GM12878 (cell line): ENCODE results near the gene FATE1. TPM values are rescaled to one million over a fixed set of nuclear protein-coding genes. Genes with fewer than 3 reads are reported as not detected.

Experiments used
- ATAC-seq: fragments of 200-7000 bp; cut with Tn5 transposase; 3 replicates; pipeline ENCODE4 v1.9.1; 2020; ENCODE audit warnings: mild to moderate bottlenecking, moderate library complexity
- BruUV-seq: library from RNA; stranded (reverse); fragments of 400-500 nt; replicated peaks from 2 replicates; lab custom pipeline; 2021; lab: Mats Ljungman, UMichigan
- CTCF ChIA-PET: fragments of 300-600 bp; sonication (Branson Sonifier 250); formaldehyde crosslinking; extraction: SDS; loops from one replicate; lab custom pipeline; 2021; ENCODE audit warnings: inconsistent platforms; lab: Yijun Ruan, JAX
- POLR2A ChIA-PET: fragments of 350-600 bp; formaldehyde crosslinking; extraction: SDS; loops from one replicate; lab custom pipeline; 2021; ENCODE audit warnings: inconsistent platforms; lab: Charles Lee
- RAD21 ChIA-PET: fragments of 300-600 bp; sonication (Branson Sonifier 250); formaldehyde crosslinking; loops from one replicate; lab custom pipeline; 2023; ENCODE audit warnings: antibody characterized with exemption; ENCODE audit not compliant: unreplicated experiment; lab: Charles Lee
- SMC1A ChIA-PET: fragments of 300-600 bp; sonication (Branson Sonifier 250); formaldehyde crosslinking; loops from one replicate; lab custom pipeline; 2023; ENCODE audit not compliant: unreplicated experiment, uncharacterized antibody; lab: Charles Lee
- DNase-seq: peaks from one replicate; pipeline ENCODE4 v3.0.0-alpha.2; 2011; ENCODE audit warnings: low read depth, low spot score
- FAIRE-seq: peaks from 3 replicates; lab custom pipeline; 2011; peaks lifted over from hg19 to GRCh38; lab: Jason Lieb, UNC
- H2AFZ ChIP-seq: 2 replicates; pipeline ENCODE4 v1.6.0; 2011; ENCODE audit warnings: low read depth, low read length, control low read depth; ENCODE audit not compliant: control insufficient read depth
- H3K27ac ChIP-seq: 2 replicates; pipeline ENCODE4 v1.5.1; 2011; ENCODE audit warnings: control low read depth; ENCODE audit not compliant: control insufficient read depth, insufficient read depth
- H3K27me3 ChIP-seq, 2 experiments: replicated peaks in 1 of 2; 2 replicates each; pipeline versions ENCODE4 v1.6.0 to v1.6.1; 2011; ENCODE audit warnings: low read length in 1 of 2; ENCODE audit not compliant: control insufficient read depth in 2 of 2, insufficient read depth in 2 of 2
- H3K36me3 ChIP-seq, 2 experiments: 2 replicates each; pipeline ENCODE4 v1.5.1; 2011; ENCODE audit warnings: low read length in 1 of 2; ENCODE audit not compliant: control insufficient read depth in 2 of 2, insufficient read depth in 2 of 2
- H3K4me1 ChIP-seq: 2 replicates; pipeline ENCODE4 v1.6.1; 2011; ENCODE audit warnings: mild to moderate bottlenecking, low read length, moderate library complexity, mixed read lengths; ENCODE audit not compliant: control insufficient read depth, insufficient read depth
- H3K4me2 ChIP-seq: 2 replicates; pipeline ENCODE4 v1.6.0; 2011; ENCODE audit warnings: control low read depth; ENCODE audit not compliant: control insufficient read depth, insufficient read depth
- H3K4me3 ChIP-seq: fragments of 200-600 bp; sonication (generic); 2 replicates; pipeline ENCODE4 v1.5.1; 2016
- H3K79me2 ChIP-seq: 2 replicates; pipeline ENCODE4 v1.6.0; 2011; ENCODE audit warnings: low read length; ENCODE audit not compliant: control insufficient read depth, insufficient read depth
- H3K9ac ChIP-seq: 2 replicates; pipeline ENCODE4 v1.8.0; 2011; ENCODE audit warnings: low read length, control low read depth, mixed read lengths; ENCODE audit not compliant: control insufficient read depth, insufficient read depth
- H3K9me3 ChIP-seq: replicated peaks from 3 replicates; pipeline ENCODE4 v1.5.1; 2011; ENCODE audit warnings: mild to moderate bottlenecking, low read length; ENCODE audit not compliant: control insufficient read depth, insufficient read depth
- H4K20me1 ChIP-seq: 2 replicates; pipeline ENCODE4 v1.6.0; 2011; ENCODE audit not compliant: control insufficient read depth, insufficient read depth
- BACH1 ChIP-seq: fragments of 450-650 bp; IDR thresholded peaks from 2 replicates; pipeline ENCODE4 v1.6.1; 2017; ENCODE audit warnings: mild to moderate bottlenecking, borderline replicate concordance
- CHD2 ChIP-seq: IDR thresholded peaks from 2 replicates; pipeline ENCODE4 v1.6.1; 2011; ENCODE audit warnings: low read depth, low read length, improper control_type of control experiment, borderline replicate concordance
- EED ChIP-seq: sonication (generic); IDR thresholded peaks from 2 replicates; pipeline ENCODE4 v1.6.1; 2016; ENCODE audit warnings: antibody characterized with exemption, low read depth
- MAX ChIP-seq: IDR thresholded peaks from 2 replicates; pipeline ENCODE4 v1.6.1; 2012; ENCODE audit warnings: low read depth, low read length, improper control_type of control experiment
- MLLT1 ChIP-seq: fragments of 450-650 bp; IDR thresholded peaks from 2 replicates; pipeline ENCODE4 v1.6.1; 2016; ENCODE audit warnings: mild to moderate bottlenecking
- NKRF ChIP-seq: fragments of 450-650 bp; conservative IDR thresholded peaks from 2 replicates; pipeline ENCODE4 v1.6.1; 2017; ENCODE audit warnings: mild to moderate bottlenecking, moderate library complexity
- PBX3 ChIP-seq: IDR thresholded peaks from 2 replicates; pipeline ENCODE4 v1.6.1; 2011; ENCODE audit warnings: mild to moderate bottlenecking, low read depth, low read length, moderate library complexity; ENCODE audit not compliant: insufficient replicate concordance
- RAD21 ChIP-seq: IDR thresholded peaks from 2 replicates; pipeline ENCODE4 v1.6.1; 2011; ENCODE audit warnings: mild to moderate bottlenecking, low read depth, low read length, moderate library complexity; ENCODE audit not compliant: insufficient read depth
- USF2 ChIP-seq: IDR thresholded peaks from 2 replicates; pipeline ENCODE4 v1.6.1; 2011; ENCODE audit warnings: low read depth, low read length, improper control_type of control experiment, borderline replicate concordance
- ZNF217 ChIP-seq: fragments of 450-650 bp; IDR thresholded peaks from 2 replicates; pipeline ENCODE4 v1.6.1; 2017; ENCODE audit warnings: antibody characterized with exemption, mild to moderate bottlenecking
- WGBS: methylation state at CpG from one replicate; pipeline ENCODE4 v1.1.6; 2016; ENCODE audit warnings: low lambda C conversion rate; ENCODE audit not compliant: insufficient replicate concordance, insufficient coverage; ENCODE audit errors: missing lambda C conversion rate; 5-methylcytosine and 5-hydroxymethylcytosine counted together
- in situ Hi-C: fragments of 300-500 bp; cut with MboI; formaldehyde crosslinking; loops from 9 replicates; pipeline ENCODE4 v1.14.3; 2018; ENCODE audit warnings: mixed read lengths
- intact Hi-C: fragments of 100-400 bp; cut with micrococcal nuclease; formaldehyde crosslinking; loops from one replicate; pipeline ENCODE4 v1.14.2; 2022; ENCODE audit not compliant: unreplicated experiment
- polyA plus RNA-seq, 11 experiments: library from polyadenylated mRNA; depleted of rRNA in 4 of 11; unstranded in 6 of 11; stranded (reverse) in 5 of 11; fragments of >200 nt; fragmentation: Nextera tagmentation in 4 of 11; fragmentation: Illumina TruSeq in 1 of 11; extraction: Ambion mirVana in 4 of 11; extraction: Trizol in 1 of 11; gene quantifications; 1 replicate in 1 of 11; 2 replicates in 10 of 11; pipeline versions ENCODE4 v1.2.1 to v1.2.3, GENCODE V29; 2011 to 2016; ENCODE audit warnings: inconsistent platforms in 2 of 11, missing spikeins in 2 of 11, low read depth in 1 of 11
- total RNA-seq, 4 experiments: library from RNA; depleted of rRNA in 3 of 4; stranded (reverse); fragments of >200 nt in 3 of 4; fragmentation: Illumina TruSeq in 1 of 4; extraction: Trizol in 1 of 4; gene quantifications; 2 replicates each; pipeline versions ENCODE4 v1.2.1 to v1.2.3, GENCODE V29; 2013 to 2021

FATE1 gene
- total and polyA plus RNA-seq, 10 of the 15 experiments (the other 5 are each of a cell fraction or from before 2014, with no cell fraction given): 0.26 to 0.28 TPM; not detected in 8

GRCh38 chrX:151692825-151693224 is 23.0 kb upstream of the FATE1 start:
- Histone ChIP-seq H4K20me1 (no peaks in the 10 kb centered on the region), H3K9me3 (no peaks in the 10 kb centered on the region), H3K4me1 (no peaks in the 10 kb centered on the region), H3K36me3 (no peaks in the 10 kb centered on the region), H3K79me2 (no peaks in the 10 kb centered on the region), H3K4me2 (no peak overlapping the region)
- in situ Hi-C loops: loop anchor here (25.0 kb wide), 1 partner anchor 931 kb away; no protein-coding TSS in a partner anchor
- FAIRE-seq (no peak), ATAC-seq (no peak)
- BruUV-seq: no TSS peak
- TF ChIP-seq ZNF217 (no peak), CHD2 (no peak), EED (no peak), MLLT1 (no peak), RAD21 (no peak)
- TF ChIP-seq, all 136 proteins: peak for 0
- Histone ChIP-seq H3K27ac (no peak overlapping the region), H2AFZ (no peak overlapping the region), H3K9ac (no peak overlapping the region), H3K4me3 (no peak overlapping the region), H3K27me3 (no peaks in the 10 kb centered on the region)
- ChIA-PET CTCF (no interaction called here), SMC1A (no interaction called here), RAD21 (no interaction called here), POLR2A (no interaction called here)
- no peak for DNase-seq
- WGBS: 64% methylated on average over 6 of the region's 6 CpGs
- intact Hi-C loops: no loop called here

DNA sequence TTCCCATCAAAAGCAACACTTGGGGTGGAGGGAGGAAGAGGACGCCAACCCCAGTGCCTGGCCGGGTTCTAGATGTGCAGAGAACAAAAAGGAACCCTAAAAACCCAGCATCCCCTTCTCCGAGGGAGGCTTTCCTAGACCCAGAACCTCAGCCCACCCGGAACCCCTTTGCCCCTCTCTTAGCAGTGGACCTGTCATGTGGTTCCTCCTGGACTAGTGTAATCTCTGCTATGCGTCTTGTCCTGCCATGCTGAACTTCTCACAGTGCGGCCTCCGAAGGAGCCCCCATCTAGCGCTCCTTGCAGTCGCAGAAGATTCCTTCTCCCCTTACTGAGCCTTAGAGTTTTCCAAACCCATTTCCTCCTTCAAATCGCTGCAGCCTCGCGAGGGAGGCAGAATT is 21.7 kb upstream of the FATE1 start:
- ChIA-PET SMC1A (no interaction called here), POLR2A (no interaction called here), CTCF (no interaction called here), RAD21 (no interaction called here)
- Histone ChIP-seq H3K27ac (no peak overlapping the region), H3K4me3 (no peak overlapping the region), H3K27me3 (no peaks in the 10 kb centered on the region), H3K9me3 (no peaks in the 10 kb centered on the region), H3K36me3 (no peaks in the 10 kb centered on the region), H2AFZ (no peak overlapping the region), H4K20me1 (no peaks in the 10 kb centered on the region), H3K4me1 (no peaks in the 10 kb centered on the region), H3K79me2 (no peaks in the 10 kb centered on the region), H3K4me2 (no peak overlapping the region), H3K9ac (no peak overlapping the region)
- FAIRE-seq (no peak), ATAC-seq (no peak), DNase-seq (no peak)
- in situ Hi-C loops: loop anchor here (25.0 kb wide), 1 partner anchor 932 kb away; no protein-coding TSS in a partner anchor
- intact Hi-C loops: no loop called here
- BruUV-seq: no TSS peak
- 74% methylated on average over 12 of the region's 12 CpGs for WGBS
- TF ChIP-seq MAX (no peak), PBX3 (no peak), USF2 (no peak), BACH1 (no peak), NKRF (no peak)
